Skin epidermis (tissue), 12 donors: ENCODE data around the gene UTP3.
"Not testable (repeated sequence)": the region's sequence is repeated elsewhere in the genome, so short reads cannot be mapped to it uniquely, and the experiment has no call there.

ENCODE experiments used
- H3K27ac ChIP-seq, 21 experiments: fragments of 200-600 bp; sonication (generic) in 11 of 21; one replicate each; pipeline ENCODE4 v1.5.0; 2020; ENCODE audit warnings: mild to moderate bottlenecking in 3 of 21, inconsistent platforms in 2 of 21, moderate library complexity in 2 of 21
- H3K4me3 ChIP-seq, 7 experiments: fragments of 200-600 bp; sonication (generic) in 2 of 7; one replicate each; pipeline ENCODE4 v1.5.0; 2020; ENCODE audit warnings: inconsistent platforms in 2 of 7, mild to moderate bottlenecking in 2 of 7, moderate library complexity in 1 of 7

Gene UTP3

GRCh38 chr4:70712604-70713452, 24.5 kb downstream of the UTP3 start:
- no peak overlapping the region for H3K4me3 ChIP-seq
- H3K27ac ChIP-seq, result peak overlapping the region in 17 of 21 experiments; percentile 0 to 81 (median 53)

- H3K4me3 ChIP-seq, result no peak overlapping the region
- H3K27ac ChIP-seq, result peak overlapping the region in 18 of 21 experiments; percentile 0 to 81 (median 51)
Measured at GRCh38 chr4:70713453-70714078, 25.2 kb downstream of the UTP3 start.

GRCh38 chr4:70714079-70714887, 26.0 kb downstream of the UTP3 start:
- H3K27ac ChIP-seq, result peak overlapping the region in 15 of 21 experiments; percentile 6 to 81 (median 53)
- no peak overlapping the region for H3K4me3 ChIP-seq

- peak overlapping the region in 7 of 21 experiments; percentile 11 to 81 (median 35) for H3K27ac ChIP-seq
- no peak overlapping the region for H3K4me3 ChIP-seq
Measured at GRCh38 chr4:70715097-70715496, 26.8 kb downstream of the UTP3 start.

GRCh38 chr4:70718811-70719604, 30.7 kb downstream of the UTP3 start:
- H3K27ac ChIP-seq, result peak overlapping the region in 12 of 21 experiments; percentile 5 to 60 (median 34)
- H3K4me3 ChIP-seq, result peak overlapping the region in 2 of 7 experiments; percentile 4 to 10

GRCh38 chr4:70721747-70722146, 33.4 kb downstream of the UTP3 start, which contains the start of gene RUFY3:
TSS of gene RUFY3 (plus strand) at chr4:70721964. CDS start at chr4:70722574, 610 bp downstream.
- Histone ChIP-seq H3K4me3 (peak within 1 kb of the TSS in 5 of 7 experiments; percentile 16 to 40 (median 22)), H3K27ac (peak within 1 kb of the TSS in 17 of 21 experiments; percentile 22 to 85 (median 65))

GRCh38 chr4:70722199-70722791, 34.0 kb downstream of the UTP3 start:
- Histone ChIP-seq H3K4me3 (peak overlapping the region in 5 of 7 experiments; percentile 16 to 40 (median 22)), H3K27ac (peak overlapping the region in 17 of 21 experiments; percentile 22 to 85 (median 65))

GRCh38 chr4:70724463-70724862, 36.1 kb downstream of the UTP3 start:
- Histone ChIP-seq H3K4me3 (no peak overlapping the region), H3K27ac (no peak overlapping the region)

GRCh38 chr4:70725633-70726032, 37.3 kb downstream of the UTP3 start:
- Histone ChIP-seq H3K27ac (no peak overlapping the region), H3K4me3 (no peak overlapping the region)

GRCh38 chr4:70726515-70726914, 38.2 kb downstream of the UTP3 start:
- H3K27ac ChIP-seq, H3K4me3 ChIP-seq: not testable (repeated sequence)

- H3K27ac ChIP-seq, result no peak overlapping the region
- no peak overlapping the region for H3K4me3 ChIP-seq
Measured at GRCh38 chr4:70728091-70728490, 39.8 kb downstream of the UTP3 start.

- H3K4me3 ChIP-seq, result not testable (repeated sequence)
- peak overlapping the region in 1 of 21 experiments; percentile 93 for H3K27ac ChIP-seq
Measured at GRCh38 chr4:70732878-70733277, 44.5 kb downstream of the UTP3 start.

GRCh38 chr4:70734168-70734954, 46.0 kb downstream of the UTP3 start:
- peak overlapping the region in 6 of 7 experiments; percentile 6 to 38 (median 17) for H3K4me3 ChIP-seq
- H3K27ac ChIP-seq, result peak overlapping the region in 20 of 21 experiments; percentile 22 to 93 (median 74)

- Histone ChIP-seq H3K4me3 (peak overlapping the region in 5 of 7 experiments; percentile 6 to 38 (median 17)), H3K27ac (peak overlapping the region in 19 of 21 experiments; percentile 38 to 93 (median 74))
Measured at GRCh38 chr4:70734971-70735370, 46.6 kb downstream of the UTP3 start.

- not testable (repeated sequence) for H3K4me3 ChIP-seq
- peak overlapping the region in 8 of 21 experiments; percentile 38 to 93 (median 78) for H3K27ac ChIP-seq
Measured at GRCh38 chr4:70735915-70736314, 47.6 kb downstream of the UTP3 start.

- Histone ChIP-seq H3K27ac (peak overlapping the region in 2 of 21 experiments; percentile 37 to 52), H3K4me3 (no peak overlapping the region)
Measured at GRCh38 chr4:70737006-70737405, 48.7 kb downstream of the UTP3 start.

GRCh38 chr4:70737409-70737808, 49.1 kb downstream of the UTP3 start:
- Histone ChIP-seq H3K4me3 (no peak overlapping the region), H3K27ac (peak overlapping the region in 2 of 21 experiments; percentile 11 to 52)
